ENCODE measurements around the gene REPS2. TPM values are rescaled to one million over a fixed set of nuclear protein-coding genes. Genes with fewer than 3 reads are reported as not detected.

Gene REPS2
- total RNA-seq, 3 donors from 2014 or later (not counting 1 experiment from before 2014, with no cell fraction given): 0.27 to 9.2 (median 0.59) TPM

GRCh38 chrX:17081968-17082367 is 135.5 kb downstream of the REPS2 start:
- H3K36me3 ChIP-seq (ENCODE audit: control insufficient read depth, insufficient read depth, low read length): no peaks in the 10 kb centered on the region
- TF ChIP-seq CTCF (IDR thresholded peaks at IDR 0.05): no peak
- H3K9me3 Mint-ChIP-seq: no peaks in the 10 kb centered on the region
- no peak overlapping the region for H3K27ac Mint-ChIP-seq
- peaks cover 2 to 17% of the 10 kb centered on the region in 2 donors for H3K27me3 Mint-ChIP-seq (ENCODE audit: low read depth in 2 of 2)
- no peaks in the 10 kb centered on the region for H3K4me1 ChIP-seq (ENCODE audit: control insufficient read depth, insufficient read depth, low read length)
- H3K4me3 Mint-ChIP-seq: no peak overlapping the region
- no peaks in the 10 kb centered on the region for H3K27me3 ChIP-seq (ENCODE audit: control insufficient read depth, insufficient read depth, low read length)
- WGBS (ENCODE audit: insufficient coverage): no CpG with 5 or more reads among the region's 2 CpGs
- H3K36me3 Mint-ChIP-seq: no peaks in the 10 kb centered on the region
- no peak overlapping the region for H3K4me3 ChIP-seq (ENCODE audit: low read length)
- no peak for DNase-seq
- H3K27ac ChIP-seq (ENCODE audit: low read length): no peak overlapping the region
- no peaks in the 10 kb centered on the region for H3K4me1 Mint-ChIP-seq
- ATAC-seq: no peak
- no peaks in the 10 kb centered on the region for H3K9me3 ChIP-seq (ENCODE audit: control insufficient read depth, insufficient read depth, low read length)
- intact Hi-C loops (cut with micrococcal nuclease): no loop called here

- Mint-ChIP-seq H3K27ac (no peak overlapping the region), H3K36me3 (no peaks in the 10 kb centered on the region), H3K9me3 (no peaks in the 10 kb centered on the region), H3K4me1 (no peaks in the 10 kb centered on the region), H3K4me3 (no peak overlapping the region), H3K27me3 (ENCODE audit: low read depth in 2 of 2) (peaks cover 2 to 21% of the 10 kb centered on the region in 2 donors)
- no peaks in the 10 kb centered on the region for H3K27me3 ChIP-seq (ENCODE audit: control insufficient read depth, insufficient read depth, low read length)
- TF ChIP-seq CTCF (IDR thresholded peaks at IDR 0.05): no peak
- H3K9me3 ChIP-seq (ENCODE audit: control insufficient read depth, insufficient read depth, low read length): no peaks in the 10 kb centered on the region
- DNase-seq (peak in 1 of 2 donors; percentile 1), ATAC-seq (no peak)
- WGBS (ENCODE audit: insufficient coverage): 54% methylated on average over 5 of the region's 7 CpGs
- intact Hi-C loops (cut with micrococcal nuclease): no loop called here
- no peak overlapping the region for H3K27ac ChIP-seq (ENCODE audit: low read length)
- H3K4me1 ChIP-seq (ENCODE audit: control insufficient read depth, insufficient read depth, low read length): no peaks in the 10 kb centered on the region
- no peak overlapping the region for H3K4me3 ChIP-seq (ENCODE audit: low read length)
- H3K36me3 ChIP-seq (ENCODE audit: control insufficient read depth, insufficient read depth, low read length): no peaks in the 10 kb centered on the region
Measured at GRCh38 chrX:17082831-17083230, 136.4 kb downstream of the REPS2 start.

- Mint-ChIP-seq H3K27ac (no peak overlapping the region), H3K4me1 (no peaks in the 10 kb centered on the region), H3K4me3 (no peak overlapping the region), H3K27me3 (ENCODE audit: low read depth in 2 of 2) (peaks cover 0 to 28% of the 10 kb centered on the region in 2 donors), H3K36me3 (no peaks in the 10 kb centered on the region), H3K9me3 (no peaks in the 10 kb centered on the region)
- 100% methylated on average over 1 of the region's 4 CpGs for WGBS (ENCODE audit: insufficient coverage)
- intact Hi-C loops (cut with micrococcal nuclease): no loop called here
- Histone ChIP-seq H3K36me3 (ENCODE audit: control insufficient read depth, insufficient read depth, low read length) (no peaks in the 10 kb centered on the region), H3K4me3 (ENCODE audit: low read length) (no peak overlapping the region), H3K27ac (ENCODE audit: low read length) (no peak overlapping the region), H3K27me3 (ENCODE audit: control insufficient read depth, insufficient read depth, low read length) (no peaks in the 10 kb centered on the region), H3K9me3 (ENCODE audit: control insufficient read depth, insufficient read depth, low read length) (no peaks in the 10 kb centered on the region), H3K4me1 (ENCODE audit: control insufficient read depth, insufficient read depth, low read length) (no peaks in the 10 kb centered on the region)
- ATAC-seq (no peak), DNase-seq (no peak)
- no peak for TF ChIP-seq CTCF (IDR thresholded peaks at IDR 0.05)
Measured at GRCh38 chrX:17086317-17086716, 139.9 kb downstream of the REPS2 start.

- no peaks in the 10 kb centered on the region for H3K27me3 ChIP-seq (ENCODE audit: control insufficient read depth, insufficient read depth, low read length)
Measured at GRCh38 chrX:17095161-17095560, 148.7 kb downstream of the REPS2 start.

More at GRCh38 chrX:17095161-17095560, 148.7 kb downstream of the REPS2 start:
- Mint-ChIP-seq H3K9me3 (no peaks in the 10 kb centered on the region), H3K4me3 (no peak overlapping the region), H3K36me3 (no peaks in the 10 kb centered on the region), H3K27ac (no peak overlapping the region), H3K27me3 (ENCODE audit: low read depth in 2 of 2) (peaks cover 3 to 12% of the 10 kb centered on the region in 2 donors), H3K4me1 (no peaks in the 10 kb centered on the region)
- intact Hi-C loops (cut with micrococcal nuclease): no loop called here
- H3K4me3 ChIP-seq (ENCODE audit: low read length): no peak overlapping the region
- H3K36me3 ChIP-seq (ENCODE audit: control insufficient read depth, insufficient read depth, low read length): no peaks in the 10 kb centered on the region
- no peak for TF ChIP-seq CTCF (IDR thresholded peaks at IDR 0.05)
- H3K27ac ChIP-seq (ENCODE audit: low read length): no peak overlapping the region
- ATAC-seq (no peak), DNase-seq (no peak)
- no peaks in the 10 kb centered on the region for H3K4me1 ChIP-seq (ENCODE audit: control insufficient read depth, insufficient read depth, low read length)
- no peaks in the 10 kb centered on the region for H3K9me3 ChIP-seq (ENCODE audit: control insufficient read depth, insufficient read depth, low read length)
